ENCODE data around the gene DUSP6.

Gene DUSP6

GRCh38 chr12:89319606-89320005 lies 32.7 kb downstream of the DUSP6 start:
- Histone ChIP-seq H3K27ac (ENCODE audit: low read length) (peak overlapping the region; percentile 2; the same call in 1 of the 2 replicates), H3K4me3 (ENCODE audit: low read length) (no peak overlapping the region), H3K9ac (ENCODE audit: low read length) (no peak overlapping the region), H3K27me3 (replicated peaks; ENCODE audit: insufficient read depth, low read length) (no peaks in the 10 kb centered on the region), H3F3A (ENCODE audit: insufficient read depth, low read length) (0 out of 2 replicates have a peak, but pooled peaks cover 5% of the 10 kb centered on the region), H3K36me3 (replicated peaks; ENCODE audit: insufficient read depth, low read length) (no peaks in the 10 kb centered on the region), H2AFZ (ENCODE audit: low read length) (no peak overlapping the region), H3K4me1 (ENCODE audit: low read length) (peaks cover 17% of the 10 kb centered on the region), H3K4me2 (ENCODE audit: low read depth, low read length) (peak overlapping the region; percentile 29), H3K9me3 (replicated peaks; ENCODE audit: insufficient read depth, low read length) (no peaks in the 10 kb centered on the region), H3K79me2 (ENCODE audit: low read length) (no peaks in the 10 kb centered on the region), H3K9me2 (replicated peaks; ENCODE audit: insufficient read depth, low read length) (no peaks in the 10 kb centered on the region), H4K20me1 (ENCODE audit: insufficient read depth, low read length) (no peaks in the 10 kb centered on the region)
- DNase-seq = peak; percentile 20
- TF ChIP-seq CTCF (IDR thresholded peaks at IDR 0.05; ENCODE audit: low read length) (no peak), EZH2phosphoT487 (IDR thresholded peaks at IDR 0.05; ENCODE audit: low read length) (no peak), EZH2 (optimal IDR thresholded peaks at IDR 0.05; ENCODE audit: low read depth, low read length) (no peak)

- no peak overlapping the region for H2AFZ ChIP-seq (ENCODE audit: low read length)
- peak overlapping the region; percentile 29; the same call in 1 of the 2 replicates for H3K4me2 ChIP-seq (ENCODE audit: low read depth, low read length)
- no peaks in the 10 kb centered on the region for H4K20me1 ChIP-seq (ENCODE audit: insufficient read depth, low read length)
These were observed 33.2 kb downstream of the DUSP6 start for GRCh38 chr12:89319122-89319521.

GRCh38 chr12:89316705-89317139 lies 35.6 kb downstream of the DUSP6 start:
- H3K9me3 ChIP-seq (replicated peaks; ENCODE audit: insufficient read depth, low read length) = no peaks in the 10 kb centered on the region
- no peak for DNase-seq
- no peaks in the 10 kb centered on the region for H3K79me2 ChIP-seq (ENCODE audit: low read length)
- H3K9me2 ChIP-seq (replicated peaks; ENCODE audit: insufficient read depth, low read length) = no peaks in the 10 kb centered on the region
- no peak for TF ChIP-seq EZH2phosphoT487 (IDR thresholded peaks at IDR 0.05; ENCODE audit: low read length)
- TF ChIP-seq EZH2 (optimal IDR thresholded peaks at IDR 0.05; ENCODE audit: low read depth, low read length) = no peak
- no peak for TF ChIP-seq CTCF (IDR thresholded peaks at IDR 0.05; ENCODE audit: low read length)
- H3K4me2 ChIP-seq (ENCODE audit: low read depth, low read length) = no peak overlapping the region
- H3K4me3 ChIP-seq (ENCODE audit: low read length) = no peak overlapping the region
- H3K36me3 ChIP-seq (replicated peaks; ENCODE audit: insufficient read depth, low read length) = no peaks in the 10 kb centered on the region
- H3K27ac ChIP-seq (ENCODE audit: low read length) = no peak overlapping the region
- no peak overlapping the region for H2AFZ ChIP-seq (ENCODE audit: low read length)
- 0 out of 2 replicates have a peak, but pooled peaks cover 5% of the 10 kb centered on the region for H3F3A ChIP-seq (ENCODE audit: insufficient read depth, low read length)
- peaks cover 17% of the 10 kb centered on the region for H3K4me1 ChIP-seq (ENCODE audit: low read length)
- H3K9ac ChIP-seq (ENCODE audit: low read length) = no peak overlapping the region
- no peaks in the 10 kb centered on the region for H3K27me3 ChIP-seq (replicated peaks; ENCODE audit: insufficient read depth, low read length)
- no peaks in the 10 kb centered on the region for H4K20me1 ChIP-seq (ENCODE audit: insufficient read depth, low read length)

More at GRCh38 chr12:89319122-89319521, 33.2 kb downstream of the DUSP6 start:
- Histone ChIP-seq H3K9ac (ENCODE audit: low read length) (no peak overlapping the region), H3K79me2 (ENCODE audit: low read length) (no peaks in the 10 kb centered on the region), H3F3A (ENCODE audit: insufficient read depth, low read length) (0 out of 2 replicates have a peak, but pooled peaks cover 5% of the 10 kb centered on the region), H3K27ac (ENCODE audit: low read length) (no peak overlapping the region), H3K4me1 (ENCODE audit: low read length) (peaks cover 17% of the 10 kb centered on the region), H3K36me3 (replicated peaks; ENCODE audit: insufficient read depth, low read length) (no peaks in the 10 kb centered on the region), H3K9me2 (replicated peaks; ENCODE audit: insufficient read depth, low read length) (no peaks in the 10 kb centered on the region), H3K9me3 (replicated peaks; ENCODE audit: insufficient read depth, low read length) (no peaks in the 10 kb centered on the region), H3K27me3 (replicated peaks; ENCODE audit: insufficient read depth, low read length) (no peaks in the 10 kb centered on the region), H3K4me3 (ENCODE audit: low read length) (no peak overlapping the region)
- no peak for TF ChIP-seq EZH2 (optimal IDR thresholded peaks at IDR 0.05; ENCODE audit: low read depth, low read length)
- TF ChIP-seq EZH2phosphoT487 (IDR thresholded peaks at IDR 0.05; ENCODE audit: low read length) = no peak
- no peak for TF ChIP-seq CTCF (IDR thresholded peaks at IDR 0.05; ENCODE audit: low read length)
- DNase-seq = no peak
